ENCODE measurements around the gene CLPSL1.

CLPSL1 gene

DNA sequence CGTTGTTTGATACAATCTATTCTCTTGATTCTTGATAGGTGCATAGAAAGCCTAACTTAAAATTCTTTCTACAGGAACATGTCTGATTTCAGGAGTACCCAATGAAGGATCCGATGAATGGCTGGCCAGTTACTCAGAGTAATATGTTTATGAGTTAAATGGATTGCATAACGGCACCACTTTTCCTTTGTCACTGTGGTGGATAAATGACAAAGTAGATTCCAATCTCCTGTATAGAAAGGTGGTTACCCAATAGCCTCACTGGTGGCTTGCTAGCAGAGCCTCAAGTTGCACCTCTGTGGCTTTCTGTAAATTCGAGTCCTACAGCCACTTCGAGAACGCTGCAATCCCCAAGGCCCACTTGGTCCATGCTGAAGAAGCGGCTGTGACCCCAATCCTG, 52.7 kb downstream of the CLPSL1 start:
- Histone ChIP-seq H3K27me3 (ENCODE audit: insufficient read depth, low read depth, severe bottlenecking) (no peaks in the 10 kb centered on the region), H3K9me3 (ENCODE audit: severe bottlenecking) (no peaks in the 10 kb centered on the region), H3K27ac (no peak overlapping the region), H3K4me3 (ENCODE audit: low read depth, low read length) (no peak overlapping the region), H3K36me3 (peaks cover 63% of the 10 kb centered on the region)
- DNase-seq, result no peak
- no peak for TF ChIP-seq CTCF (IDR thresholded peaks at IDR 0.05; ENCODE audit: low read depth, low read length)
